ENCODE data around the gene CD164L2. TPM values are rescaled to one million over a fixed set of nuclear protein-coding genes. Genes with fewer than 3 reads are reported as not detected.

CD164L2 gene
- total and polyA plus RNA-seq, 2 donors (not counting 1 experiment from before 2014, with no cell fraction given): not detected

- CTCF ChIA-PET: interaction anchor here (0.6 to 7.8 kb wide), 35 partner anchors 9 to 350 kb away, joined by 3 to 402 read pairs (median 6); partner anchors contain the start of genes AHDC1, MAP3K6, SYTL1 and TMEM222
- Histone ChIP-seq H3K27ac (ENCODE audit: low read length in 2 of 2) (no peak overlapping the region), H3K4me3 (ENCODE audit: control extremely low read depth in 1 of 5, extremely low read depth in 1 of 5, insufficient read depth in 1 of 5, low read depth in 2 of 5, low read length in 4 of 5) (no peak overlapping the region), H4K20me1 (ENCODE audit: control insufficient read depth, insufficient read depth, low read length, poor library complexity, severe bottlenecking) (no peaks in the 10 kb centered on the region), H3K27me3 (replicated peaks in 1 of 4; ENCODE audit: control extremely low read depth in 1 of 4, control insufficient read depth in 3 of 4, insufficient read depth in 4 of 4, low read length in 3 of 4) (no peaks in the 10 kb centered on the region), H3K4me1 (ENCODE audit: control insufficient read depth in 2 of 2, insufficient read depth in 2 of 2, low read length in 2 of 2) (peaks cover 12 to 24% of the 10 kb centered on the region in 2 donors), H3K9ac (ENCODE audit: low read length) (no peak overlapping the region), H2AFZ (ENCODE audit: insufficient read depth, low read depth, low read length, poor library complexity, severe bottlenecking) (no peak overlapping the region), H3K79me2 (ENCODE audit: control insufficient read depth, insufficient read depth, low read length) (no peaks in the 10 kb centered on the region), H3K9me3 (ENCODE audit: control extremely low read depth in 1 of 3, control insufficient read depth in 2 of 3, insufficient read depth in 1 of 3, low read length in 2 of 3) (no peaks in the 10 kb centered on the region), H3K4me2 (replicated peaks; ENCODE audit: low read depth, low read length, poor library complexity, severe bottlenecking) (no peak overlapping the region), H3K36me3 (replicated peaks in 1 of 2; ENCODE audit: control extremely low read depth in 1 of 2, control insufficient read depth in 1 of 2, extremely low read depth in 1 of 2, insufficient read depth in 2 of 2, low read length in 1 of 2) (no peaks in the 10 kb centered on the region)
- intact Hi-C loops (cut with micrococcal nuclease): loop anchor here (2.0 to 10.0 kb wide), 2 partner anchors 159 to 349 kb away; partner anchors contain the start of gene WDTC1
- Mint-ChIP-seq H3K27ac (no peak overlapping the region), H3K27me3 (no peaks in the 10 kb centered on the region), H3K4me3 (peak overlapping the region; percentile 26), H3K9me3 (ENCODE audit: insufficient read depth) (no peaks in the 10 kb centered on the region), H3K4me1 (peaks cover 19% of the 10 kb centered on the region)
- no peak for TF ChIP-seq EZH2 (IDR thresholded peaks at IDR 0.05; ENCODE audit: borderline replicate concordance, insufficient read depth, low read depth, low read length, poor library complexity, severe bottlenecking)
- no peak for TF ChIP-seq CTCF (IDR thresholded peaks at IDR 0.05)
- ATAC-seq (ENCODE audit: low read depth) (no peak), DNase-seq (no peak)
- POLR2A ChIA-PET: interaction anchor here (0.6 to 3.1 kb wide), 2 partner anchors 94 to 249 kb away, joined by 3 to 13 read pairs; no protein-coding TSS in a partner anchor
- WGBS (ENCODE audit: insufficient coverage): 98% methylated on average over 9 of the region's 9 CpGs
Observed at GRCh38 chr1:27394282-27394658, 11.1 kb upstream of the CD164L2 start.

DNA sequence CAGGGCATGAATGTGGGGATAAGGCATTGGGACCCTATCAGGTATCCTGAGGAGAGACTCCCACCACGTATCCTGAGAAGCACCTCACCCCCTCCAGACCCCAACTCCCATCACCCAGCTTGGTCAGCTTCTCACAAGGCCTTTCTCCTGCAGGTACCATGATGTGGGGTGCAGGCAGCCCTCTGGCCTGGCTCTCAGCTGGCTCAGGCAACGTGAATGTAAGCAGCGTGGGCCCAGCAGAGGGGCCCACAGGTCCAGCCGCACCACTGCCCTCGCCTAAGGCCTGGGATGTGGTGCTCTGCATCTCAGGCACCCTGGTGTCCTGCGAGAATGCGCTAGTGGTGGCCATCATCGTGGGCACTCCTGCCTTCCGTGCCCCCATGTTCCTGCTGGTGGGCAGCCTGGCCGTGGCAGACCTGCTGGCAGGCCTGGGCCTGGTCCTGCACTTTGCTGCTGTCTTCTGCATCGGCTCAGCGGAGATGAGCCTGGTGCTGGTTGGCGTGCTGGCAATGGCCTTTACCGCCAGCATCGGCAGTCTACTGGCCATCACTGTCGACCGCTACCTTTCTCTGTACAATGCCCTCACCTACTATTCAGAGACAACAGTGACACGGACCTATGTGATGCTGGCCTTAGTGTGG, 10.6 kb upstream of the CD164L2 start:
- H2AFZ ChIP-seq (ENCODE audit: insufficient read depth, low read depth, low read length, poor library complexity, severe bottlenecking): no peak overlapping the region
- H3K79me2 ChIP-seq (ENCODE audit: control insufficient read depth, insufficient read depth, low read length): no peaks in the 10 kb centered on the region
- no peaks in the 10 kb centered on the region for H4K20me1 ChIP-seq (ENCODE audit: control insufficient read depth, insufficient read depth, low read length, poor library complexity, severe bottlenecking)
- WGBS (ENCODE audit: insufficient coverage): 96% methylated on average over 17 of the region's 18 CpGs
- no peak overlapping the region for H3K4me2 ChIP-seq (replicated peaks; ENCODE audit: low read depth, low read length, poor library complexity, severe bottlenecking)
- H3K9ac ChIP-seq (ENCODE audit: low read length): no peak overlapping the region
- peaks cover 12 to 24% of the 10 kb centered on the region in 2 donors for H3K4me1 ChIP-seq (ENCODE audit: control insufficient read depth in 2 of 2, insufficient read depth in 2 of 2, low read length in 2 of 2)
- Mint-ChIP-seq H3K4me3 (no peak overlapping the region), H3K27me3 (no peaks in the 10 kb centered on the region), H3K9me3 (ENCODE audit: insufficient read depth) (no peaks in the 10 kb centered on the region), H3K27ac (no peak overlapping the region), H3K4me1 (peaks cover 18% of the 10 kb centered on the region)
- H3K9me3 ChIP-seq (ENCODE audit: control extremely low read depth in 1 of 3, control insufficient read depth in 2 of 3, insufficient read depth in 1 of 3, low read length in 2 of 3): no peaks in the 10 kb centered on the region
- H3K27me3 ChIP-seq (replicated peaks in 1 of 4; ENCODE audit: control extremely low read depth in 1 of 4, control insufficient read depth in 3 of 4, insufficient read depth in 4 of 4, low read length in 3 of 4): no peaks in the 10 kb centered on the region
- DNase-seq (no peak), ATAC-seq (ENCODE audit: low read depth) (no peak)
- H3K27ac ChIP-seq (ENCODE audit: low read length in 2 of 2): no peak overlapping the region
- CTCF ChIA-PET: interaction anchor here (0.7 to 7.8 kb wide), 7 partner anchors 9 to 291 kb away, joined by 3 to 402 read pairs (median 12); partner anchors contain the start of gene AHDC1
- H3K4me3 ChIP-seq (ENCODE audit: control extremely low read depth in 1 of 5, extremely low read depth in 1 of 5, insufficient read depth in 1 of 5, low read depth in 2 of 5, low read length in 4 of 5): no peak overlapping the region
- intact Hi-C loops (cut with micrococcal nuclease): loop anchor here (2.0 to 10.0 kb wide), 2 partner anchors 159 to 349 kb away; partner anchors contain the start of gene WDTC1
- no peak for TF ChIP-seq CTCF (IDR thresholded peaks at IDR 0.05)
- no peak for TF ChIP-seq EZH2 (IDR thresholded peaks at IDR 0.05; ENCODE audit: borderline replicate concordance, insufficient read depth, low read depth, low read length, poor library complexity, severe bottlenecking)
- no peaks in the 10 kb centered on the region for H3K36me3 ChIP-seq (replicated peaks in 1 of 2; ENCODE audit: control extremely low read depth in 1 of 2, control insufficient read depth in 1 of 2, extremely low read depth in 1 of 2, insufficient read depth in 2 of 2, low read length in 1 of 2)
- POLR2A ChIA-PET: interaction anchor here (3.1 kb wide), 1 partner anchor 93 kb away, joined by 13 read pairs; no protein-coding TSS in a partner anchor
